K562 (cell line): ENCODE results near the gene TBL1Y. TPM values are rescaled to one million over a fixed set of nuclear protein-coding genes. Genes with fewer than 3 reads are reported as not detected.

Experiments used
- ATAC-seq: fragments of 200-7000 bp; cut with Tn5 transposase; 3 replicates; pipeline ENCODE4 v1.9.1; 2020; ENCODE audit warnings: moderate library complexity
- BruUV-seq: library from RNA; stranded (reverse); fragments of 400-500 nt; replicated peaks from 2 replicates; lab custom pipeline; 2021; lab: Mats Ljungman, UMichigan
- CTCF ChIA-PET: fragments of 300-600 bp; formaldehyde crosslinking; extraction: SDS; loops from one replicate; lab custom pipeline; 2021; ENCODE audit warnings: low intra/inter-chr PET ratio; lab: Yijun Ruan, JAX
- POLR2A ChIA-PET: fragments of 300-600, 350-650 bp; sonication (Branson Sonifier 250); formaldehyde crosslinking; extraction: SDS; loops from one replicate; lab custom pipeline; 2021; ENCODE audit warnings: antibody characterized with exemption, inconsistent platforms; lab: Yijun Ruan, JAX
- DNase-seq, 4 experiments: peaks; one replicate each; pipeline versions ENCODE4 v3.0.0 to v3.0.0-alpha.2; 2011 to 2018; ENCODE audit warnings: low spot score in 3 of 4, mixed read lengths in 3 of 4; ENCODE audit errors: extremely low read depth in 1 of 4
- FAIRE-seq: peaks from 2 replicates; lab custom pipeline; 2011; peaks lifted over from hg19 to GRCh38; lab: Jason Lieb, UNC
- H2AFZ ChIP-seq: 2 replicates; pipeline ENCODE4 v1.6.0; 2011; ENCODE audit warnings: low read depth, low read length, control low read depth, inconsistent platforms
- H3K27ac ChIP-seq: fragments of 200-600 bp; 3 replicates; pipeline ENCODE4 v1.8.0; 2011; ENCODE audit warnings: low read depth, mild to moderate bottlenecking, control low read depth, inconsistent platforms, low read length, moderate library complexity, mixed read lengths; ENCODE audit errors: extremely low read depth
- H3K27me3 ChIP-seq, 2 experiments: fragments of 300-600 bp in 1 of 2; 2 replicates in 1 of 2; 3 replicates in 1 of 2; pipeline versions ENCODE4 v1.6.0 to v1.8.0; 2011; ENCODE audit warnings: inconsistent platforms in 2 of 2, low read length in 2 of 2, mild to moderate bottlenecking in 1 of 2, mixed read lengths in 1 of 2, moderate library complexity in 1 of 2; ENCODE audit not compliant: control insufficient read depth in 2 of 2, insufficient read depth in 2 of 2
- H3K36me3 ChIP-seq: fragments of 300-600 bp; 3 replicates; pipeline ENCODE4 v1.8.0; 2011; ENCODE audit warnings: mild to moderate bottlenecking, low read length, inconsistent platforms; ENCODE audit not compliant: control insufficient read depth, insufficient read depth
- H3K4me1 ChIP-seq, 2 experiments: fragments of 200-600 bp in 1 of 2; replicated peaks in 1 of 2; 2 replicates in 1 of 2; 3 replicates in 1 of 2; pipeline versions ENCODE4 v1.5.1 to v1.8.0; 2011; ENCODE audit warnings: inconsistent platforms in 2 of 2, low read length in 2 of 2, mild to moderate bottlenecking in 1 of 2, mixed read lengths in 1 of 2, moderate library complexity in 1 of 2; ENCODE audit not compliant: control insufficient read depth in 2 of 2, insufficient read depth in 2 of 2
- H3K4me2 ChIP-seq: 2 replicates; pipeline ENCODE4 v1.6.1; 2011; ENCODE audit warnings: low read length, control low read depth, inconsistent platforms, mixed read lengths; ENCODE audit not compliant: insufficient read depth
- H3K4me3 ChIP-seq: fragments of 200-600 bp; sonication (generic), shearing (Covaris generic); 2 replicates; pipeline ENCODE4 v1.5.1; 2016; ENCODE audit warnings: control low read depth, inconsistent platforms
- H3K79me2 ChIP-seq: fragments of 200-600 bp; 3 replicates; pipeline ENCODE4 v1.8.0; 2011; ENCODE audit warnings: low read length, inconsistent platforms; ENCODE audit not compliant: control insufficient read depth, insufficient read depth
- H3K9ac ChIP-seq, 2 experiments: 2 replicates each; pipeline versions ENCODE4 v1.6.0 to v1.6.1; 2011; ENCODE audit warnings: low read depth in 2 of 2, low read length in 2 of 2, control low read depth in 1 of 2, inconsistent platforms in 1 of 2, mild to moderate bottlenecking in 1 of 2, mixed read lengths in 1 of 2; ENCODE audit not compliant: insufficient read depth in 1 of 2
- H3K9me1 ChIP-seq: one replicate; pipeline ENCODE4 v1.6.0; 2011; ENCODE audit warnings: inconsistent platforms, mild to moderate bottlenecking, low read length, moderate library complexity; ENCODE audit not compliant: control insufficient read depth, insufficient read depth
- H3K9me3 ChIP-seq: replicated peaks from 2 replicates; pipeline ENCODE4 v1.5.1; 2011; ENCODE audit warnings: low read depth, low read length, inconsistent platforms; ENCODE audit not compliant: control insufficient read depth, insufficient read depth
- H4K20me1 ChIP-seq: replicated peaks from 2 replicates; pipeline ENCODE4 v1.6.1; 2011; ENCODE audit warnings: low read length, inconsistent platforms, mixed read lengths; ENCODE audit not compliant: control insufficient read depth, insufficient read depth
- COPS2 ChIP-seq: fragments of 450-650 bp; conservative IDR thresholded peaks from 2 replicates; pipeline ENCODE4 v1.6.1; 2016; ENCODE audit warnings: mild to moderate bottlenecking, moderate library complexity
- DDX20 ChIP-seq: fragments of 450-650 bp; IDR thresholded peaks from 2 replicates; pipeline ENCODE4 v1.6.1; 2016; ENCODE audit warnings: missing genetic modification characterization, low read depth, mild to moderate bottlenecking, missing compliant biosample characterization, moderate library complexity
- FOXM1 ChIP-seq, 2 experiments: fragments of 450-650 bp in 1 of 2; sonication (generic) in 1 of 2; formaldehyde crosslinking in 1 of 2; IDR thresholded peaks; 2 replicates each; pipeline versions ENCODE4 v1.6.1 to v1.9.0; 2017 to 2022; ENCODE audit warnings: low read depth in 2 of 2, mild to moderate bottlenecking in 2 of 2, missing genetic modification reagents in 1 of 2, moderate library complexity in 1 of 2
- GABPA ChIP-seq: fragments of 200-800 bp; sonication (Bioruptor generic); conservative IDR thresholded peaks from 2 replicates; pipeline ENCODE4 v1.6.1; 2016; ENCODE audit warnings: low read depth, missing genetic modification characterization, missing compliant biosample characterization
- ILF3 ChIP-seq: fragments of 450-650 bp; IDR thresholded peaks from 2 replicates; pipeline ENCODE4 v1.6.1; 2018; ENCODE audit warnings: antibody characterized with exemption, mild to moderate bottlenecking, moderate library complexity, borderline replicate concordance
- KDM5B ChIP-seq: fragments of 200-600 bp; sonication (generic); IDR thresholded peaks from 2 replicates; pipeline ENCODE4 v1.6.1; 2012; ENCODE audit warnings: low read depth, mild to moderate bottlenecking, moderate library complexity, low read length, control low read depth, inconsistent platforms; ENCODE audit not compliant: insufficient replicate concordance
- NFIX ChIP-seq: fragments of 250-450 bp; sonication (Bioruptor Pico); IDR thresholded peaks from 2 replicates; pipeline ENCODE4 v1.4.0; 2020; ENCODE audit warnings: low read depth, mild to moderate bottlenecking, moderate library complexity
- RBM15 ChIP-seq: fragments of 200-400 bp; formaldehyde crosslinking; IDR thresholded peaks from 2 replicates; pipeline ENCODE4 v1.6.1; 2018; ENCODE audit warnings: mild to moderate bottlenecking, low read length, moderate library complexity; ENCODE audit not compliant: insufficient read depth
- RBM34 ChIP-seq: fragments of 200-400 bp; formaldehyde crosslinking; IDR thresholded peaks from 2 replicates; pipeline ENCODE4 v1.6.1; 2018; ENCODE audit warnings: low read length, borderline replicate concordance; ENCODE audit not compliant: insufficient read depth
- SREBF1 ChIP-seq: fragments of 150-350 bp; IDR thresholded peaks from 2 replicates; pipeline ENCODE4 v1.6.1; 2014; ENCODE audit warnings: antibody characterized with exemption, low read depth, low read length, borderline replicate concordance
- ZFP30 ChIP-seq: fragments of 250-450 bp; sonication (Bioruptor Pico); IDR thresholded peaks from 2 replicates; pipeline ENCODE4 v1.8.0; 2022; ENCODE audit warnings: moderate library complexity, mild to moderate bottlenecking, inconsistent platforms, borderline replicate concordance
- ZNF224 ChIP-seq: sonication (generic); formaldehyde crosslinking; IDR thresholded peaks from 2 replicates; pipeline ENCODE4 v1.8.0; 2022; ENCODE audit warnings: mild to moderate bottlenecking, missing genetic modification reagents
- ZNF507 ChIP-seq: conservative IDR thresholded peaks from 2 replicates; pipeline ENCODE4 v1.6.1; 2017; ENCODE audit warnings: missing genetic modification characterization, missing compliant biosample characterization
- ZNF586 ChIP-seq: fragments of 450-650 bp; formaldehyde crosslinking; conservative IDR thresholded peaks from 2 replicates; pipeline ENCODE4 v1.4.0; 2020; ENCODE audit warnings: mild to moderate bottlenecking, moderate library complexity
- ZNF79 ChIP-seq: fragments of 250-450 bp; sonication (Bioruptor Pico); IDR thresholded peaks from 2 replicates; pipeline ENCODE4 v1.4.0; 2020; ENCODE audit warnings: low read depth, mild to moderate bottlenecking, moderate library complexity
- WGBS: fragments of 100-300 bp; shearing (Covaris generic); methylation state at CpG from one replicate; pipeline ENCODE4 v1.1.6; 2016; ENCODE audit warnings: low coverage, mixed read lengths; ENCODE audit not compliant: insufficient coverage; ENCODE audit errors: missing lambda C conversion rate; 5-methylcytosine and 5-hydroxymethylcytosine counted together
- in situ Hi-C: fragments of 300-500 bp; cut with MboI; formaldehyde crosslinking; loops from 4 replicates; pipeline ENCODE4 v1.15.0; 2018; ENCODE audit warnings: inconsistent platforms, mixed read lengths
- intact Hi-C: fragments of 100-400 bp; cut with micrococcal nuclease; formaldehyde crosslinking; loops from 2 replicates; pipeline ENCODE4 v1.14.2; 2022
- polyA plus RNA-seq, 8 experiments: library from polyadenylated mRNA; depleted of rRNA in 4 of 8; stranded (reverse) in 5 of 8; unstranded in 3 of 8; fragments of >200 nt; fragmentation: Nextera tagmentation in 2 of 8; fragmentation: Illumina TruSeq in 1 of 8; extraction: Ambion mirVana in 2 of 8; extraction: Trizol in 1 of 8; gene quantifications; 2 replicates each; pipeline versions ENCODE4 v1.2.1 to v1.2.3, GENCODE V29; 2011 to 2014; ENCODE audit warnings: inconsistent platforms in 1 of 8, missing spikeins in 1 of 8
- total RNA-seq, 7 experiments: library from RNA; depleted of rRNA in 6 of 7; stranded (reverse); fragments of >200 nt in 6 of 7; fragmentation: Illumina TruSeq in 2 of 7; extraction: Trizol in 2 of 7; gene quantifications; 2 replicates each; pipeline versions ENCODE4 v1.2.1 to v1.2.3, GENCODE V29; 2011 to 2021; ENCODE audit warnings: low replicate concordance in 1 of 7
- TF ChIP-seq, protein P1 (sequence below): fragments of 450-650 bp; IDR thresholded peaks from 2 replicates; pipeline ENCODE4 v1.6.1; 2016
- TF ChIP-seq, protein P2 (sequence below): sonication (generic); formaldehyde crosslinking; IDR thresholded peaks from 2 replicates; pipeline ENCODE4 v1.8.0; 2022; ENCODE audit warnings: mild to moderate bottlenecking, missing genetic modification reagents
- TF ChIP-seq, protein P3 (sequence below): fragments of 200-800 bp; sonication (Bioruptor generic); IDR thresholded peaks from 2 replicates; pipeline ENCODE4 v1.6.1; 2017; ENCODE audit warnings: missing genetic modification characterization, missing compliant biosample characterization

TBL1Y gene
- total and polyA plus RNA-seq, 9 of the 15 experiments (the other 6 are each of a cell fraction or from before 2014, with no cell fraction given), result not detected

DNA sequence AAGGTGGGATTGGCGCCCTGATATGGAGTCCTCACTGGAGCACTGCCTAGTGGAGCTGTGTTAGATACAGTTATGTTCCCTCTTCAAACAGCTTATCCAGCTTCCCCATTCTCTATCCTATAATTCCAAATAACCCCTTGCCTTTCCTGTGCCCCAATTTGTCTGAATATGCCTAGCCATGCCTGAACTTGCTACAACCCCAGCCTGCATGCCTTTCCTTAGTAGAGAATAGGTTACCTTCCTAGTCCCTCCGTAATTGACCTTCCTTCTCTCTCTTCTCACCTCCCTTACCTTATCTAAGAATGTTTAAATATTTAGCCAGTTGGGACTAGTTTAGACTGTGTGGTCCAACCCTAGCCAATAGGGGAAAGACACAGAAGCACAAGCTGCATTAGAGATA is 102.6 kb downstream of the TBL1Y start (continued):
- TF ChIP-seq RBM34 (no peak), ZFP30 (CRISPR knock-in tag) (no peak), COPS2 (no peak)
- TF ChIP-seq, protein P1, sequence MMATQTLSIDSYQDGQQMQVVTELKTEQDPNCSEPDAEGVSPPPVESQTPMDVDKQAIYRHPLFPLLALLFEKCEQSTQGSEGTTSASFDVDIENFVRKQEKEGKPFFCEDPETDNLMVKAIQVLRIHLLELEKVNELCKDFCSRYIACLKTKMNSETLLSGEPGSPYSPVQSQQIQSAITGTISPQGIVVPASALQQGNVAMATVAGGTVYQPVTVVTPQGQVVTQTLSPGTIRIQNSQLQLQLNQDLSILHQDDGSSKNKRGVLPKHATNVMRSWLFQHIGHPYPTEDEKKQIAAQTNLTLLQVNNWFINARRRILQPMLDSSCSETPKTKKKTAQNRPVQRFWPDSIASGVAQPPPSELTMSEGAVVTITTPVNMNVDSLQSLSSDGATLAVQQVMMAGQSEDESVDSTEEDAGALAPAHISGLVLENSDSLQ, result no peak

DNA sequence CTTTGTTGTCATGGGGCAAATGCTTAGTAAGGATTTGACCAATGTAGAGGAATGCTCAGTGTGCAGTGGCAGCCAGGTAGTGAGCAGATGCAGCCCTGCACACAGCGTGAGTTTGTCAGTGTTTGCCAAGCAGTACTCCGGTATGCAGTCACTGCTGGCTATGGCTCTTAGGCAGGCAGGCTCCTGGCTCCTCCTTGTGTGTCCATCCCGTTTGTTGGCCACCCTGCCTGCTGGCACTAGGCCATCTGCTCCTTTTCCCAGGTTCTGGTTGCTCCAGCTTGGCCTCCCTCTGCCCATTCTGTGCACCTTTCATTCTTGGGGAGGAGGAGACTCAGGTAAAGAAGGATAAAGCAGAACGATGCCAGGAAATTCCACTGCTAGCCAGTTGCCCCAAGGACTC is 106.0 kb downstream of the TBL1Y start:
- H3K27me3 ChIP-seq, result no peaks in the 10 kb centered on the region
- no peaks in the 10 kb centered on the region for H3K9me1 ChIP-seq
- no peak overlapping the region for H2AFZ ChIP-seq
- no peaks in the 10 kb centered on the region for H4K20me1 ChIP-seq
- no peak overlapping the region for H3K27ac ChIP-seq
- ChIA-PET CTCF (no interaction called here), POLR2A (no interaction called here)
- H3K9me3 ChIP-seq, result no peaks in the 10 kb centered on the region
- H3K4me2 ChIP-seq, result no peak overlapping the region
- no peak overlapping the region for H3K4me3 ChIP-seq
- FAIRE-seq (no peak), DNase-seq (no peak), ATAC-seq (no peak)
- no peaks in the 10 kb centered on the region for H3K4me1 ChIP-seq
- H3K9ac ChIP-seq, result no peak overlapping the region
- BruUV-seq, result no TSS peak
- WGBS, result no CpG with 5 or more reads among the region's 4 CpGs
- in situ Hi-C loops (no loop called here), intact Hi-C loops (no loop called here)
- H3K36me3 ChIP-seq, result no peaks in the 10 kb centered on the region
- H3K79me2 ChIP-seq, result no peaks in the 10 kb centered on the region
- TF ChIP-seq SREBF1 (no peak), NFIX (CRISPR knock-in tag) (no peak), ZNF586 (no peak), FOXM1 (IDR thresholded peaks at IDR 0.05; ENCODE audit: low read depth) (no peak), FOXM1 (CRISPR knock-in tag; IDR thresholded peaks at IDR 0.05; ENCODE audit: low read depth) (no peak), ZNF507 (tag) (no peak), RBM15 (no peak), ZNF79 (CRISPR knock-in tag) (no peak), GABPA (tag) (no peak), DDX20 (no peak), ZNF224 (no peak), RBM34 (no peak), KDM5B (no peak), ILF3 (no peak)
- TF ChIP-seq, protein P2, sequence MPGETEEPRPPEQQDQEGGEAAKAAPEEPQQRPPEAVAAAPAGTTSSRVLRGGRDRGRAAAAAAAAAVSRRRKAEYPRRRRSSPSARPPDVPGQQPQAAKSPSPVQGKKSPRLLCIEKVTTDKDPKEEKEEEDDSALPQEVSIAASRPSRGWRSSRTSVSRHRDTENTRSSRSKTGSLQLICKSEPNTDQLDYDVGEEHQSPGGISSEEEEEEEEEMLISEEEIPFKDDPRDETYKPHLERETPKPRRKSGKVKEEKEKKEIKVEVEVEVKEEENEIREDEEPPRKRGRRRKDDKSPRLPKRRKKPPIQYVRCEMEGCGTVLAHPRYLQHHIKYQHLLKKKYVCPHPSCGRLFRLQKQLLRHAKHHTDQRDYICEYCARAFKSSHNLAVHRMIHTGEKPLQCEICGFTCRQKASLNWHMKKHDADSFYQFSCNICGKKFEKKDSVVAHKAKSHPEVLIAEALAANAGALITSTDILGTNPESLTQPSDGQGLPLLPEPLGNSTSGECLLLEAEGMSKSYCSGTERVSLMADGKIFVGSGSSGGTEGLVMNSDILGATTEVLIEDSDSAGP, result no peak
- TF ChIP-seq, protein P3, sequence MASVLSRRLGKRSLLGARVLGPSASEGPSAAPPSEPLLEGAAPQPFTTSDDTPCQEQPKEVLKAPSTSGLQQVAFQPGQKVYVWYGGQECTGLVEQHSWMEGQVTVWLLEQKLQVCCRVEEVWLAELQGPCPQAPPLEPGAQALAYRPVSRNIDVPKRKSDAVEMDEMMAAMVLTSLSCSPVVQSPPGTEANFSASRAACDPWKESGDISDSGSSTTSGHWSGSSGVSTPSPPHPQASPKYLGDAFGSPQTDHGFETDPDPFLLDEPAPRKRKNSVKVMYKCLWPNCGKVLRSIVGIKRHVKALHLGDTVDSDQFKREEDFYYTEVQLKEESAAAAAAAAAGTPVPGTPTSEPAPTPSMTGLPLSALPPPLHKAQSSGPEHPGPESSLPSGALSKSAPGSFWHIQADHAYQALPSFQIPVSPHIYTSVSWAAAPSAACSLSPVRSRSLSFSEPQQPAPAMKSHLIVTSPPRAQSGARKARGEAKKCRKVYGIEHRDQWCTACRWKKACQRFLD (CRISPR knock-in tag), result no peak
